A673 (cell line): ENCODE results near the gene HMGA1. TPM values are rescaled to one million over a fixed set of nuclear protein-coding genes. Genes with fewer than 3 reads are reported as not detected.

Source experiments
- BruUV-seq: library from RNA; stranded (reverse); fragments of 400-500 nt; replicated peaks from 2 replicates; lab custom pipeline; 2021; lab: Mats Ljungman, UMichigan
- CTCF ChIA-PET: fragments of 300-600 bp; sonication (Branson Sonifier 250); formaldehyde crosslinking; loops from one replicate; lab custom pipeline; 2022; ENCODE audit warnings: antibody characterized with exemption; lab: Charles Lee
- POLR2A ChIA-PET: fragments of 300-600 bp; sonication (Branson Sonifier 250); formaldehyde crosslinking; loops from one replicate; lab custom pipeline; 2022; ENCODE audit warnings: antibody characterized with exemption; ENCODE audit not compliant: low non-redundant PET; lab: Charles Lee
- DNase-seq: peaks from one replicate; pipeline ENCODE4 v3.0.0-alpha.2; 2015; ENCODE audit warnings: low spot score
- H3K27ac ChIP-seq: fragments of 200-600 bp; sonication (generic); 2 replicates; pipeline ENCODE4 v1.5.1; 2016; ENCODE audit warnings: mixed run types, low read depth, mild to moderate bottlenecking, mixed read lengths, antibody characterized with exemption, low read length; ENCODE audit not compliant: poor library complexity, severe bottlenecking
- H3K27me3 ChIP-seq: fragments of 200-600 bp; sonication (generic); replicated peaks from 2 replicates; pipeline ENCODE4 v1.6.1; 2017; ENCODE audit warnings: mixed run types, low read depth, mild to moderate bottlenecking, mixed read lengths, antibody characterized with exemption, low read length; ENCODE audit not compliant: insufficient read depth, poor library complexity
- H3K36me3 ChIP-seq: fragments of 200-600 bp; sonication (generic); 2 replicates; pipeline ENCODE4 v1.6.1; 2016; ENCODE audit warnings: mixed run types, mild to moderate bottlenecking, mixed read lengths, antibody characterized with exemption, low read length; ENCODE audit not compliant: insufficient read depth, poor library complexity, severe bottlenecking
- H3K4me1 ChIP-seq: fragments of 200-600 bp; sonication (generic); 2 replicates; pipeline ENCODE4 v1.6.1; 2017; ENCODE audit warnings: mixed run types, mild to moderate bottlenecking, mixed read lengths, antibody characterized with exemption, low read length; ENCODE audit not compliant: insufficient read depth, poor library complexity, severe bottlenecking
- H3K4me3 ChIP-seq: fragments of 200-600 bp; sonication (generic); 2 replicates; pipeline ENCODE4 v1.5.1; 2016; ENCODE audit warnings: low read depth, mixed run types, mild to moderate bottlenecking, mixed read lengths, low read length; ENCODE audit not compliant: poor library complexity, severe bottlenecking
- H3K9me3 ChIP-seq: fragments of 200-600 bp; sonication (generic); 2 replicates; pipeline ENCODE4 v1.6.1; 2016; ENCODE audit warnings: mixed run types, low read depth, mild to moderate bottlenecking, mixed read lengths, antibody characterized with exemption, low read length; ENCODE audit not compliant: poor library complexity, severe bottlenecking
- EZH2 ChIP-seq: fragments of 200-600 bp; sonication (generic); IDR thresholded peaks from 2 replicates; pipeline ENCODE4 v1.6.1; 2017; ENCODE audit warnings: borderline replicate concordance, low read depth, mild to moderate bottlenecking, mixed read lengths, antibody characterized with exemption, low read length; ENCODE audit not compliant: poor library complexity, severe bottlenecking
- intact Hi-C: fragments of 100-400 bp; cut with micrococcal nuclease; formaldehyde crosslinking; loops from one replicate; pipeline ENCODE4 v1.10.0; 2022; ENCODE audit not compliant: unreplicated experiment
- total RNA-seq: library from RNA; stranded (reverse); gene quantifications from 2 replicates; pipeline ENCODE4 v1.2.3, GENCODE V29; 2021
- TF ChIP-seq, protein P1 (sequence below): fragments of 300-800, 200-600 bp; sonication (generic); conservative IDR thresholded peaks from 2 replicates; pipeline ENCODE4 v1.5.1; 2017; ENCODE audit warnings: low read depth, mild to moderate bottlenecking, antibody characterized with exemption, low read length, moderate library complexity, mixed read lengths

The HMGA1 gene
- total RNA-seq, 1 experiment from 2014 or later, result 248 TPM

DNA sequence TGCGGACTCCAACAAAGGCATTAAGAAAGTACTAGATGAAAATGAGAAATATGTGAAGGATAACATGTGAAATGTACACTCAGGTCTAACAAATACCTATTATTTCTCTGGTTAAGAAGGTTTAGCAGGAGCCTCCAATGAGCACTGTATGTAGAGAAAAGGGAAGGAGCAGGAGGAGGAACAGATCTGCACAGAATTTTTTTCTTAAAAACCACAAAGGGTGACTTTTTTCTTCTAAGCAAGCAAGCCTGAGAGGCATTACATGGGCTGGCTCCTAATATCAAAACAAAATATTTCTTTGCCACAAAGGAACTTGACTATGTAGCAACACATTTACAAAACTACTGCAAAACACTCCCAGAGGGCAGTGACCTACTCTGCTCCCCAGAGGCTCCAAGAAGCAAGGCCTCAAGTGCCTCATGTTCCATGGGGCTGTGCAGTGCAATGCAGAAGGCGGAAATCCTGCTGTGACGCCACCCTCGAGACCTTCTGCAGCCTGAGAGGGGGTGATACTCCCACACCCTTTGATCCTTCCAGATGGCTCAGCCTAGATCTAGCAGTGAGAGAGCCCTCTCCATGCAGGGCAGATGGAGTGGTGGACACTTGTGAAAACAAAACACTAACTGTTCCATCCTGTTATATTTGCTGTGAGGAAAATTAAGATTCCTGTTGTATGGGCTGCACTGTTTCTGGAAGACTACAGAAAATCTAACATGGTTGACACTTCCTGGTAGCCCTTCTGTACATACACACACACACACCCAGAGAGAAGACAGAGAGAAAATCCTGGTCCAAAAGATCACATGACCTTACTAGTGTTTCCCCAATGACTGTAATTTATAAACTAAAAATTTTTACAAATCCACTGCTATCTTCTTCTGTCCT lies 48.1 kb downstream of the HMGA1 start:
- H3K27me3 ChIP-seq, result no peaks in the 10 kb centered on the region
- DNase-seq, result no peak
- no peak overlapping the region for H3K4me3 ChIP-seq
- TF ChIP-seq, protein P1, sequence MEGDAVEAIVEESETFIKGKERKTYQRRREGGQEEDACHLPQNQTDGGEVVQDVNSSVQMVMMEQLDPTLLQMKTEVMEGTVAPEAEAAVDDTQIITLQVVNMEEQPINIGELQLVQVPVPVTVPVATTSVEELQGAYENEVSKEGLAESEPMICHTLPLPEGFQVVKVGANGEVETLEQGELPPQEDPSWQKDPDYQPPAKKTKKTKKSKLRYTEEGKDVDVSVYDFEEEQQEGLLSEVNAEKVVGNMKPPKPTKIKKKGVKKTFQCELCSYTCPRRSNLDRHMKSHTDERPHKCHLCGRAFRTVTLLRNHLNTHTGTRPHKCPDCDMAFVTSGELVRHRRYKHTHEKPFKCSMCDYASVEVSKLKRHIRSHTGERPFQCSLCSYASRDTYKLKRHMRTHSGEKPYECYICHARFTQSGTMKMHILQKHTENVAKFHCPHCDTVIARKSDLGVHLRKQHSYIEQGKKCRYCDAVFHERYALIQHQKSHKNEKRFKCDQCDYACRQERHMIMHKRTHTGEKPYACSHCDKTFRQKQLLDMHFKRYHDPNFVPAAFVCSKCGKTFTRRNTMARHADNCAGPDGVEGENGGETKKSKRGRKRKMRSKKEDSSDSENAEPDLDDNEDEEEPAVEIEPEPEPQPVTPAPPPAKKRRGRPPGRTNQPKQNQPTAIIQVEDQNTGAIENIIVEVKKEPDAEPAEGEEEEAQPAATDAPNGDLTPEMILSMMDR, result no peak
- no peak for TF ChIP-seq EZH2
- H3K36me3 ChIP-seq, result peaks cover 15% of the 10 kb centered on the region
- H3K27ac ChIP-seq, result no peak overlapping the region
- BruUV-seq, result no TSS peak
- H3K9me3 ChIP-seq, result no peaks in the 10 kb centered on the region
- H3K4me1 ChIP-seq, result no peaks in the 10 kb centered on the region
- CTCF ChIA-PET, result no interaction called here
- intact Hi-C loops, result no loop called here
- POLR2A ChIA-PET, result no interaction called here

DNA sequence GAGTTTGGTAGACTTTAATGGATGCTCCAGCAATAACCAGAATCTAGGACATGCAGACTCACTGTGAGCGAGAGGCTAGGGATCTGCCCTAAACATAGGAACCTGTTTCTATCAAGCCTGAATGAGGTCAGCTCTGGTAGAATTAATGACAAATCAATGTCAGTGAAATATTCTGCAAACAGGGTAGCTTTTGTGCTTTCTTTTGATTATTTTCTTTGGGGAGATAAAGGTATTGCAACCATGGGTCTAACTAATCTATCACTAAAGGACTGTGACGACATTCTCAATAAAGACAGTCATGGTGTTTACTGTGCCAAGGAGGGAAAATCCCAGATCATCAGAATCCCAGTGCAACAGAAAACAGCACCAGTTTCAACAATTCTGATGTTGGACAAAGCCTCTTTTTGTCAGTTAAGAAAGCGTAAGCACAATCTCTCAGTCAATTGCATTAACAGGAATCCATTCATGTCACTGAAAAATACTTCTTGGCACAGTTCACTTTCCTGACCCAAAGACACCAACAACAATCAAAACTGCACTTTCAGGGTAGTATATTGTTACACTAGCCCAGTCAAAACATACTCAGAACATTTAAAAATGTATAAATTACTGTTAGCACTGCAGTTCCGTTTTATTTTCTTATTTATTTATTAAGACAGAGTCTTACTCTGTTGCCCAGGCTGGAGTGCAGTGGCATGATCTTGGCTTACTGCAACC lies 48.9 kb downstream of the HMGA1 start:
- peaks cover 15% of the 10 kb centered on the region for H3K36me3 ChIP-seq
- no TSS peak for BruUV-seq
- POLR2A ChIA-PET, result no interaction called here
- intact Hi-C loops, result no loop called here
- no peaks in the 10 kb centered on the region for H3K4me1 ChIP-seq
- H3K27me3 ChIP-seq, result no peaks in the 10 kb centered on the region
- H3K4me3 ChIP-seq, result no peak overlapping the region
- CTCF ChIA-PET, result no interaction called here
- no peak overlapping the region for H3K27ac ChIP-seq
- H3K9me3 ChIP-seq, result no peaks in the 10 kb centered on the region
- no peak for TF ChIP-seq EZH2
- TF ChIP-seq, protein P1, result no peak
- no peak for DNase-seq

DNA sequence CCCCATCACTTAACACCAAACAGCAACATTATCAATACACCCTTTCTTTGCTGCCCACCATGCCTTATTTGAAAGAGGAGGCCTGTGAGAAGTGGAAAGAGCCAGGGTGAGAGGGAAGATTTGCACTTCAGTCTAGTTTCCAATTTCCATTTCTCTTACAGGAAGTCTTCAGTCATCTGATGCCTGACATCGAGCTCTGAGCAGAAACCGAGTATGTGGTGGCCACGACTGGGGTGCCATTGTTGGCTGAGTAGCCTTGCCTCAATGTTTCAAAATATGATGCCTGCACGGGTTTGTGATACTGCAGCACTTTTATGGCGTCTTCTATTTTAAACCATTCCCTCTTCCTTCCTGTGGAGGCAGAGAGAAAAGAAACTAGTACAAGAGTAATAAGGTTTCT lies 51.9 kb downstream of the HMGA1 start:
- peaks cover 29% of the 10 kb centered on the region for H3K36me3 ChIP-seq
- H3K4me1 ChIP-seq, result no peaks in the 10 kb centered on the region
- H3K9me3 ChIP-seq, result no peaks in the 10 kb centered on the region
- intact Hi-C loops, result no loop called here
- no peaks in the 10 kb centered on the region for H3K27me3 ChIP-seq
- DNase-seq, result no peak
- no peak overlapping the region for H3K4me3 ChIP-seq
- no peak overlapping the region for H3K27ac ChIP-seq
- TF ChIP-seq, protein P1, result no peak
- no peak for TF ChIP-seq EZH2
- no TSS peak for BruUV-seq
- POLR2A ChIA-PET, result no interaction called here
- CTCF ChIA-PET, result no interaction called here
